ENCODE measurements around the gene MUS81. TPM values are rescaled to one million over a fixed set of nuclear protein-coding genes. Genes with fewer than 3 reads are reported as not detected.
"Not testable (repeated sequence)": the region's sequence is repeated elsewhere in the genome, so short reads cannot be mapped to it uniquely, and the experiment has no call there.

Gene MUS81
- total RNA-seq, 4 donors from 2014 or later = 54.0 to 83.1 (median 68.3) TPM

DNA sequence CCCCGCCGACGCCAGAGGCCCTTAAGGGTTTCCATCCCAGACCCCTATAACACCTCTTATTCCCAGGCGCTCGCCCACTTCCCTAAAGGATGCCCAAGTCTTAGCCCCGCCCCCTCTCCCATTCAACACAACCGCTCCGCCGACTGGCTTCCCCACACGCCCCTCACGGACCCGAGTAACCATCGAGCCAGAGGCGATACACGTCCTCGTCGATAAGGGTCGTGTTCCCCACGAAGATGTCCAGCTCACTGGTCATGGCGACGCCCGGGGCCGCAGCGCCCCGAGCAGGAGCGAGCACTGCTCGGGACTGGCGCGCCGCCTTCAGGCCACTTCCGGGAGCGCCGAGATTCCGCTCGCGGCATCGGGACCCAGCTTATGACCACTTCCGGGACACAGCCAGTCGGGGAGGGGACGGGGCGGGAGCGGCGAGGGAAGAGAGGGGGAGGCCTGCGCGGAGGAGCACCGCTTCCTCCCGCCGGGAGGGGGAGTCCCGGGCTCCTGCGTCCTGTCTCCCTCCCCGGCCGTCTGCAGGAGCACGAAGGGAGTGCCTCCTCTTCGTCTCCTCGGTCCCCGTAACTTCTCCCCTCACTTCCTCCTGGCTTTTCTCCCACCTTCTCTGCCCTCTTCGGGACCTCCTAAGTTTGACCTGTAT, 28.1 kb downstream of the MUS81 start, which contains the start of gene FIBP:
FIBP (minus strand) TSS at position 309 of the 652 bp plus-strand sequence; CDS start at position 256, 53 bp downstream.
- peak within 1 kb of the TSS; percentile 56 to 93 (median 74) for H3K4me3 ChIP-seq
- TF ChIP-seq, protein P1, sequence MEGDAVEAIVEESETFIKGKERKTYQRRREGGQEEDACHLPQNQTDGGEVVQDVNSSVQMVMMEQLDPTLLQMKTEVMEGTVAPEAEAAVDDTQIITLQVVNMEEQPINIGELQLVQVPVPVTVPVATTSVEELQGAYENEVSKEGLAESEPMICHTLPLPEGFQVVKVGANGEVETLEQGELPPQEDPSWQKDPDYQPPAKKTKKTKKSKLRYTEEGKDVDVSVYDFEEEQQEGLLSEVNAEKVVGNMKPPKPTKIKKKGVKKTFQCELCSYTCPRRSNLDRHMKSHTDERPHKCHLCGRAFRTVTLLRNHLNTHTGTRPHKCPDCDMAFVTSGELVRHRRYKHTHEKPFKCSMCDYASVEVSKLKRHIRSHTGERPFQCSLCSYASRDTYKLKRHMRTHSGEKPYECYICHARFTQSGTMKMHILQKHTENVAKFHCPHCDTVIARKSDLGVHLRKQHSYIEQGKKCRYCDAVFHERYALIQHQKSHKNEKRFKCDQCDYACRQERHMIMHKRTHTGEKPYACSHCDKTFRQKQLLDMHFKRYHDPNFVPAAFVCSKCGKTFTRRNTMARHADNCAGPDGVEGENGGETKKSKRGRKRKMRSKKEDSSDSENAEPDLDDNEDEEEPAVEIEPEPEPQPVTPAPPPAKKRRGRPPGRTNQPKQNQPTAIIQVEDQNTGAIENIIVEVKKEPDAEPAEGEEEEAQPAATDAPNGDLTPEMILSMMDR (IDR thresholded peaks at IDR 0.05) = peak; percentile 79 to 99 (median 98)
- TF ChIP-seq EP300 (IDR thresholded peaks at IDR 0.05) (peak; percentile 91 to 95), POLR2A (IDR thresholded peaks at IDR 0.05) (peak; percentile 89 to 93)
- DNase-seq (ENCODE audit: low spot score in 2 of 2) = peak; percentile 94 to 96
- H3K27me3 ChIP-seq = no peaks in the 10 kb centered on the region
- H3K36me3 ChIP-seq = peaks cover 0 to 37% (median 0%) of the 10 kb centered on the region in 3 donors
- H3K4me1 ChIP-seq = peaks cover 0 to 67% (median 43%) of the 10 kb centered on the region in 4 donors
- peak within 1 kb of the TSS; percentile 92 to 99 (median 95) for H3K27ac ChIP-seq
- WGBS, 2 donors = 0 to 1% methylated on average over 31 to 52 of the region's 57 CpGs
- no peaks in the 10 kb centered on the region for H3K9me3 ChIP-seq

DNA sequence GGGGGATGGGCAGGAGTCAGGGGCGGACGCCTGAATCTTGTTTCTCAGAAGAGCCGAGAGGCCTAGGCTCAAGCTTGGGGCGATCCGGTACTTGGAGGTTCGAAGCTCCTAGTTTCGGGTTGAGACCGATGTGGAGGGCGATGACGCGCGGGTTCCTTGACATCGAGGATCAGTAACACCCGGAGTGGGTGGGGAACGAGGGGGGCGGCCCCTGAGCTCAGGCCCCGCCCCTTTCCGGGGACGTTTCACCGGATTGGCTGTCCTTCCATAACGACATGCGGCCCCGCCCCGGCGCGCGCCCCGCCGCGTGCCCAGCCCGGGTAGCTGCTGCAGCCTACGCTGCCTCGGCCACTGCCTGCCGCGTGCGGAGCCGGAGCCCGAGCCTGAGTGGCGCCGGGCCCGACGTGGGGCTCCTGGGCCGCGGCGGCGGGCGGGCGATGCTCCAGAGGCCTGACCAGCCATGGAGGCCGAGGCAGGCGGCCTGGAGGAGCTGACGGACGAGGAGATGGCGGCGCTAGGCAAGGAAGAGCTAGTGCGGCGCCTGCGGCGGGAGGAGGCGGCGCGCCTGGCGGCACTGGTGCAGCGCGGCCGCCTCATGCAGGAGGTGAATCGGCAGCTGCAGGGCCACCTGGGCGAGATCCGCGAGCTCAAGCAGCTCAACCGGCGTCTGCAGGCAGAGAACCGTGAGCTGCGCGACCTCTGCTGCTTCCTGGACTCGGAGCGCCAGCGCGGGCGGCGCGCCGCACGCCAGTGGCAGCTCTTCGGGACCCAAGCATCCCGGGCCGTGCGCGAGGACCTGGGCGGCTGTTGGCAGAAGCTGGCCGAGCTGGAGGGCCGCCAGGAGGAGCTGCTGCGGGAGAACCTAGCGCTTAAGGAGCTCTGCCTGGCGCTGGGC, 30.3 kb downstream of the MUS81 start, which contains the start of gene CCDC85B:
CCDC85B (plus strand) TSS at position 350 of the 895 bp plus-strand sequence; CDS start at position 461, 111 bp downstream.
- H3K4me3 ChIP-seq = peak within 1 kb of the TSS; percentile 80 to 93 (median 91)
- peaks cover 0 to 70% (median 44%) of the 10 kb centered on the region in 4 donors for H3K4me1 ChIP-seq
- H3K9me3 ChIP-seq = no peaks in the 10 kb centered on the region
- peaks cover 0 to 19% (median 0%) of the 10 kb centered on the region in 3 donors for H3K36me3 ChIP-seq
- H3K27ac ChIP-seq = peak within 1 kb of the TSS; percentile 92 to 99 (median 95)
- TF ChIP-seq POLR2A (IDR thresholded peaks at IDR 0.05) (peak; percentile 87 to 98), EP300 (IDR thresholded peaks at IDR 0.05) (peak; percentile 64 to 96)
- TF ChIP-seq, protein P1 (IDR thresholded peaks at IDR 0.05) = peak in 2 of 5 experiments; percentile 55 to 72
- peak; percentile 98 to 99 for DNase-seq (ENCODE audit: low spot score in 2 of 2)
- 0 to 1% methylated on average over 37 to 48 of the region's 94 CpGs for WGBS, 2 donors
- no peaks in the 10 kb centered on the region for H3K27me3 ChIP-seq

DNA sequence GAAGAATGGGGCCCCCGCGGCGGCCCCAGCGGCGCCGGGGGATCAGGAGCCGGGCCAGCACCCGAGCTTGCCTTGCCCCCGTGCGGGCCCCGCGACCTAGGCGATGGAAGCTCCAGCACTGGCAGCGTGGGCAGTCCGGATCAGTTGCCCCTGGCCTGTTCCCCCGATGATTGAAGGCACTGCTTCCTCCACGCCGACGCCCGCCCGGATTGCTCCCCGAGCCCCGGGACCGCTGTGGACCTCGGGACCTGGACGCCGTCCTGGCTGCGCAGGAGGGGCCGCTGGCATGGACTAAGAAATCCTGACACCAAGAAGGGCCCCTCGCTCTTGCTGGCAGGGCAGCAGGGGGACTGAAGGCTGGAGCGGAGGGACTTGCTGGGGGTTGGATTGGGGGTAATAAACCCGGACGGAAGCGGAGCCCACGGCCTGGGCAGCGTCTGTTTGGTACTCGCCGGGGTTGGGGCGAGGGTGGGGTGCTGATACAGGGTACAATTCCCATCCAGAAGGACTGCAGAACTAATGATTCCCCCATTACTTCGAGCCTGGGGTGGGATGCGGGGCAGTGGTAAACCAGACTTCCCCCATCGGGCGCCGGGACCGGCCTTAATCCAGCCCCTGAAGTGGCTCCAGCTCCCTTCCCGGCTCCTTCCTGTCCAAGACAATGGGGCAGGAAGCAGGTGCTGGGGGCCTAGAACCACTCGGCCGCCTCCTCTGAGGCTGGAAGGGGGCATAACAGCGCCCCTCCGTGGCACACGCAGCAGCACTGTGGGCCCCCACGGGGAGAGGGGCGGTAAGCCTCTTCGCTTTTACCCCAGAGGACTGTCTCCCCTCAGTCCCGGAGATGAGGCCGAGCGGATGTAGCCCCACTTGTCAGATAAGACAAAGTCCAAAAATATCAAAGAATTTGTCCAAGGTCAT, 31.2 kb downstream of the MUS81 start:
- peak overlapping the region; percentile 80 to 93 (median 91) for H3K4me3 ChIP-seq
- peaks cover 0 to 70% (median 44%) of the 10 kb centered on the region in 4 donors for H3K4me1 ChIP-seq
- peaks cover 0 to 10% (median 0%) of the 10 kb centered on the region in 3 donors for H3K36me3 ChIP-seq
- TF ChIP-seq EP300 (IDR thresholded peaks at IDR 0.05) = peak in 1 of 2 donors; percentile 23
- TF ChIP-seq, protein P1 (IDR thresholded peaks at IDR 0.05) = no peak
- DNase-seq (ENCODE audit: low spot score in 2 of 2) = no peak
- WGBS, 2 donors = 6 to 10% methylated on average over 40 to 48 of the region's 57 CpGs
- no peaks in the 10 kb centered on the region for H3K27me3 ChIP-seq
- no peaks in the 10 kb centered on the region for H3K9me3 ChIP-seq
- peak overlapping the region; percentile 92 to 99 (median 95) for H3K27ac ChIP-seq

DNA sequence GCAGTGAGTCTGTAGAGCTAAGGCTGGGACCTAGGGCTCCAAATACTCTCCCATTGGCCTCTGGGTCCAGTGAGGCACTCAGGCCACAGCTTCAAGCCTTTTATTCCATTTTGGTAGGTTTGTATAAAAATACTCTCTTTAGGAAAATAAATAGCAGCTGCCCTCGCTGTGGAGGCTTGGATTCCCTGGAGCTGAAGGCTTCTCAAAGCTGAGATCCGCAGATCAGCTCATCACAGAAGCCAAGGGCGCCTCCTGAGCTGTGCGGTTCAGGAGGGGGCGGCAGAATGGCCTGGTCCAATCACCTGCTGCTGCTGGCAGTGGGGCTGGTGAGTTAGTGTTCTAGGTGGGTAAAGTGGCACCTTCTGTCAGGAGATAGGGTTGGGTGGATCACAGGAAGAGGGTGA, 31.9 kb downstream of the MUS81 start:
- not testable (repeated sequence) for DNase-seq (ENCODE audit: low spot score in 2 of 2); H3K27me3 ChIP-seq; H3K9me3 ChIP-seq; H3K36me3 ChIP-seq
- peak overlapping the region in 2 of 4 donors; percentile 80 to 93 for H3K4me3 ChIP-seq
- 58 to 61% methylated on average over 5 of the region's 5 CpGs for WGBS, 2 donors
- peaks cover 0 to 63% (median 44%) of the 10 kb centered on the region in 4 donors for H3K4me1 ChIP-seq
- H3K27ac ChIP-seq = peak overlapping the region in 3 of 4 donors; percentile 92 to 99 (median 98)

Data from tibial nerve (tissue), 4 donors.